Kidney (tissue), 14 donors: ENCODE measurements around the gene ABI3BP. TPM values are rescaled to one million over a fixed set of nuclear protein-coding genes. Genes with fewer than 3 reads are reported as not detected.

Source experiments
- DNase-seq, 5 donors: peaks; one replicate each; pipeline ENCODE4 v3.0.0-alpha.2; 2013 to 2020
- FAIRE-seq: peaks from 2 replicates; lab custom pipeline; 2012; peaks lifted over from hg19 to GRCh38; lab: Jason Lieb, UNC
- H3K27ac ChIP-seq, 2 donors: one replicate each; pipeline ENCODE4 v1.7.0; 2013; ENCODE audit warnings: low read depth in 2 of 2, low read length in 2 of 2, inconsistent platforms in 1 of 2
- H3K27me3 ChIP-seq: one replicate; pipeline ENCODE4 v1.7.1; 2013; ENCODE audit warnings: low read length, inconsistent platforms; ENCODE audit not compliant: control insufficient read depth, insufficient read depth
- H3K36me3 ChIP-seq, 3 donors: one replicate each; pipeline versions ENCODE4 v1.7.0 to v1.7.1; 2013; ENCODE audit warnings: low read length in 3 of 3, control low read depth in 1 of 3, inconsistent platforms in 1 of 3; ENCODE audit not compliant: insufficient read depth in 3 of 3, control insufficient read depth in 2 of 3
- H3K4me1 ChIP-seq, 3 donors: one replicate each; pipeline versions ENCODE4 v1.7.0 to v1.7.1; 2013; ENCODE audit warnings: low read length in 3 of 3, inconsistent platforms in 1 of 3, low read depth in 1 of 3; ENCODE audit not compliant: control insufficient read depth in 2 of 3, insufficient read depth in 2 of 3
- H3K4me3 ChIP-seq, 3 donors: one replicate each; pipeline versions ENCODE4 v1.7.0 to v1.8.1; 2013; ENCODE audit warnings: low read length in 3 of 3, control low read depth in 1 of 3, inconsistent platforms in 1 of 3
- H3K9ac ChIP-seq, 3 donors: one replicate each; pipeline versions ENCODE4 v1.7.0 to v1.7.1; 2013; ENCODE audit warnings: low read length in 3 of 3, control low read depth in 1 of 3, inconsistent platforms in 1 of 3
- H3K9me3 ChIP-seq, 3 donors: one replicate each; pipeline versions ENCODE4 v1.7.0 to v1.7.1; 2013; ENCODE audit warnings: low read length in 3 of 3, control low read depth in 1 of 3, inconsistent platforms in 1 of 3; ENCODE audit not compliant: control insufficient read depth in 2 of 3, insufficient read depth in 1 of 3
- intact Hi-C: fragments of 100-400 bp; cut with DNase I; formaldehyde crosslinking; loops from one replicate; pipeline ENCODE4 v1.11.1; 2022
- polyA plus RNA-seq: library from polyadenylated mRNA; stranded (reverse); fragments of 350-450 nt; fragmentation: Illumina TruSeq; extraction: RNeasy Lipid Tissue Mini Kit (QIAGEN cat#74804); gene quantifications from one replicate; pipeline ENCODE4 v1.2.3, GENCODE V29; 2014; ENCODE audit warnings: low read depth, low replicate concordance; ENCODE audit not compliant: insufficient read depth
- total RNA-seq: library from RNA; stranded (reverse); fragmentation: NEBNext Ultra II Directional; extraction: Animal tissue kit (Norgen Biotek cat#: 25700); gene quantifications from one replicate; pipeline ENCODE4 v1.2.1, GENCODE V29; 2021
- TF ChIP-seq, protein P1 (sequence below): IDR thresholded peaks from 3 replicates; pipeline ENCODE4 v1.5.1; 2012; ENCODE audit warnings: mild to moderate bottlenecking, moderate library complexity, borderline replicate concordance; ENCODE audit not compliant: insufficient read depth; ENCODE audit errors: extremely low read depth
- donor health status: control.
- donor health status: control.
- donor health status: control.
- donor health status: control.
- donor health status: control.
- donor health status: DM: yes; HTN: yes; CAD: no.
- donor health status: Normal renal cell carcinoma (clear cell type).

Gene ABI3BP
- total and polyA plus RNA-seq, 2 donors from 2014 or later, result 7.1 to 160 TPM

DNA sequence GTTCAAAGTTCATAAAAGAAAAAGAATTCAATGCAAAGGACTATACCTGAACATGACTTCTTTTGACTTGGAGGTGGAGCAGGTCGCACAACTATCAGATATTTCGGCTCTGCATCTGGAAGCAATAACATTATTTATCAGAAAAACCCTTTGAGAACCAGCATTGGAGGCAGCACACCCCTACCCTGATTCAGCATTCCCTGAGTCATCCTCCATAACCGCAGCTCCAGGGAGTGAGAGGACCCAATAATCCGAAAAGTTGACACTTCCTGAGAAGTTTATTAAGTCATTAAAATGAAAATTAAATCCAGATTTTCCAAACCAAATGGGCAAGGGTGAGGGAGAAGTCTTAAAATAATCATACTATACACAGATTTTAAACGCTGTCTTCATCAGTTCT lies 90.6 kb downstream of the ABI3BP start:
- Histone ChIP-seq H3K4me1 (no peaks in the 10 kb centered on the region), H3K27ac (no peak overlapping the region), H3K4me3 (no peak overlapping the region), H3K27me3 (no peaks in the 10 kb centered on the region), H3K9ac (no peak overlapping the region), H3K36me3 (no peaks in the 10 kb centered on the region), H3K9me3 (no peaks in the 10 kb centered on the region)
- DNase-seq (no peak), FAIRE-seq (no peak)
- TF ChIP-seq, protein P1, sequence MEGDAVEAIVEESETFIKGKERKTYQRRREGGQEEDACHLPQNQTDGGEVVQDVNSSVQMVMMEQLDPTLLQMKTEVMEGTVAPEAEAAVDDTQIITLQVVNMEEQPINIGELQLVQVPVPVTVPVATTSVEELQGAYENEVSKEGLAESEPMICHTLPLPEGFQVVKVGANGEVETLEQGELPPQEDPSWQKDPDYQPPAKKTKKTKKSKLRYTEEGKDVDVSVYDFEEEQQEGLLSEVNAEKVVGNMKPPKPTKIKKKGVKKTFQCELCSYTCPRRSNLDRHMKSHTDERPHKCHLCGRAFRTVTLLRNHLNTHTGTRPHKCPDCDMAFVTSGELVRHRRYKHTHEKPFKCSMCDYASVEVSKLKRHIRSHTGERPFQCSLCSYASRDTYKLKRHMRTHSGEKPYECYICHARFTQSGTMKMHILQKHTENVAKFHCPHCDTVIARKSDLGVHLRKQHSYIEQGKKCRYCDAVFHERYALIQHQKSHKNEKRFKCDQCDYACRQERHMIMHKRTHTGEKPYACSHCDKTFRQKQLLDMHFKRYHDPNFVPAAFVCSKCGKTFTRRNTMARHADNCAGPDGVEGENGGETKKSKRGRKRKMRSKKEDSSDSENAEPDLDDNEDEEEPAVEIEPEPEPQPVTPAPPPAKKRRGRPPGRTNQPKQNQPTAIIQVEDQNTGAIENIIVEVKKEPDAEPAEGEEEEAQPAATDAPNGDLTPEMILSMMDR, result no peak
- intact Hi-C loops, result no loop called here

DNA sequence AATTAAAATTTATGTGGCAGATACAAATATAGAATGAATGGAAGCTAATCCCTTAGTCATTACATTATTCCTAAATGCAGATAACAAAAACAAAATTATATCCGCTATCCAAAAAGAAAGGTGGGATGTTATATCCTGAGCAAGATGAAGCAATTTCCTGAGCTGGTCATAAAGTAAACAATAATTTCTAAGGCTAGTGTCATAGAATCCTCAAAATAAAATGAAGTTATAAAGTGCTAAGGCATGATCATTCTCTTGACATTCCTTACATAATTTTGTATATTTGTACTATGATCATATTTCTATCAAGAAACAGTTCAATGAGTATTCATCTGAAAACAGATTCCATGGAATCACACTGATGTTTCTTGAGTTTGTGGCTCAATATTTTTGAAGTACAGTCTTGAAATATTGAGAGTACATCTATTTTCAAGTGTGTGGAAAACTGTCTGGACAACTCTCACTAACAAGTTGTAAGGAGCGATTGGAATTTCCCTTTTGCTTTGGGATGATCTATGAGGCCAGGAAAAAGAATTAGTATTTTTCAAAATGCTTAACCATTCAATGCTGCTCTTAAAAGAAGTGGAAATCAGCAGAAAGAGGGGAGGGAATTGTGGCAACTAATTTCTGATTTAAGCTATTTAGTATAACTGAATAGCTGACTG lies 92.4 kb downstream of the ABI3BP start:
- Histone ChIP-seq H3K27ac (no peak overlapping the region), H3K9ac (no peak overlapping the region), H3K4me3 (no peak overlapping the region), H3K9me3 (no peaks in the 10 kb centered on the region), H3K36me3 (no peaks in the 10 kb centered on the region), H3K4me1 (no peaks in the 10 kb centered on the region), H3K27me3 (no peaks in the 10 kb centered on the region)
- intact Hi-C loops, result no loop called here
- DNase-seq, result no peak
- TF ChIP-seq, protein P1, result no peak
- no peak for FAIRE-seq

DNA sequence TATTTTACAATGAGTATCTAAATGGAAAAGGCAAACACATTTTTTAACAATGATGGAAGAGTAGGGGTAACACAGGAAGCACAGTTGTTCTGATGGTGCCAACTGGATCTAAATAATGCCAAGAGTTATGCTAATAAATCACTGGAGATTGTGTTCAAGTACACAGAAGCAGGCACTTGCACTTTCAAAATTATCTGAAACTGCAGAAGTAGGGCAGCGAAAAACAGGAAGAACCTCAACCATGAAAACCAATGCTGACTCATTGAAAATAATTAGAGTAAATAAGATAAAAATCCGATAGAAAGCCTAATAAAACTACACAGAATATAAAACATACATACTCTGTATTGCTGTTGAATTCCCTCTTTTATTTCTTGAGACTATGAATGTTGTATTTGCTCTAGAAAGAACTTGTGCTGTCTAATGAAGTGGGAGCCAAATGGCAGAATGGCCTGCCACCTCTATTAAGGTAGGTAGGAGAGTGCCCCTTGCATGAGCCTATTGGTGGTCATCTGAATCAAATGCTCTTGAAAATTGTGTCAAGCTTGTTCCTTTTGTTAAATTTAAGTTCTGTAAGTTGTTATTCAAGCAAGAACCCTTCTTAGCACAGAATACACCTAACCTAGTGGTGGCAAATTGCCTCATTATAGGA lies 93.7 kb downstream of the ABI3BP start:
- no peak overlapping the region for H3K9ac ChIP-seq
- H3K9me3 ChIP-seq, result no peaks in the 10 kb centered on the region
- no peak overlapping the region for H3K4me3 ChIP-seq
- no peaks in the 10 kb centered on the region for H3K4me1 ChIP-seq
- intact Hi-C loops, result no loop called here
- FAIRE-seq (peak; percentile 37), DNase-seq (no peak)
- no peaks in the 10 kb centered on the region for H3K36me3 ChIP-seq
- H3K27me3 ChIP-seq, result no peaks in the 10 kb centered on the region
- H3K27ac ChIP-seq, result no peak overlapping the region
- TF ChIP-seq, protein P1, result no peak
